GM23338 (cell line): ENCODE data around the gene CEP350. TPM values are rescaled to one million over a fixed set of nuclear protein-coding genes. Genes with fewer than 3 reads are reported as not detected.

Source experiments
- ATAC-seq: fragments of 200-7000 bp; cut with Tn5 transposase; 3 replicates; pipeline ENCODE4 v1.9.1; 2020
- DNase-seq: peaks from one replicate; pipeline ENCODE4 v3.0.0-alpha.2; 2015; ENCODE audit warnings: low spot score
- H2AFZ ChIP-seq: fragments of 200-600 bp; sonication (generic); 2 replicates; pipeline ENCODE4 v1.8.0; 2016; ENCODE audit warnings: antibody characterized with exemption, mild to moderate bottlenecking, moderate library complexity
- H3F3A ChIP-seq: fragments of 200-600 bp; sonication (generic); replicated peaks from 2 replicates; pipeline ENCODE4 v1.8.0; 2017; ENCODE audit warnings: antibody characterized with exemption, mixed run types, low read depth
- H3K27ac ChIP-seq: fragments of 200-600 bp; sonication (generic); 2 replicates; pipeline ENCODE4 v1.6.1; 2016; ENCODE audit warnings: low read depth
- H3K27me3 ChIP-seq: fragments of 200-600 bp; sonication (generic); 2 replicates; pipeline ENCODE4 v1.8.0; 2016; ENCODE audit warnings: mild to moderate bottlenecking, mixed run types, moderate library complexity; ENCODE audit not compliant: insufficient read depth
- H3K36me3 ChIP-seq: fragments of 200-600 bp; sonication (generic); 2 replicates; pipeline ENCODE4 v1.8.0; 2016; ENCODE audit warnings: mild to moderate bottlenecking; ENCODE audit not compliant: insufficient read depth
- H3K4me1 ChIP-seq: fragments of 200-600 bp; sonication (generic); 2 replicates; pipeline ENCODE4 v1.8.0; 2016; ENCODE audit warnings: mild to moderate bottlenecking, moderate library complexity; ENCODE audit not compliant: insufficient read depth
- H3K4me2 ChIP-seq: fragments of 200-600 bp; sonication (generic); 2 replicates; pipeline ENCODE4 v1.7.1; 2017; ENCODE audit warnings: mixed run types
- H3K4me3 ChIP-seq: fragments of 200-600 bp; sonication (generic); 2 replicates; pipeline ENCODE4 v1.6.1; 2016; ENCODE audit warnings: mixed run types
- H3K79me2 ChIP-seq: fragments of 200-600 bp; sonication (generic); replicated peaks from 2 replicates; pipeline ENCODE4 v1.8.0; 2017; ENCODE audit warnings: mild to moderate bottlenecking; ENCODE audit not compliant: insufficient read depth
- H3K9me2 ChIP-seq: fragments of 200-600 bp; sonication (generic); 2 replicates; pipeline ENCODE4 v1.8.0; 2017; ENCODE audit not compliant: insufficient read depth
- H4K20me1 ChIP-seq: fragments of 200-600 bp; sonication (generic); replicated peaks from 2 replicates; pipeline ENCODE4 v1.8.0; 2017; ENCODE audit warnings: mild to moderate bottlenecking; ENCODE audit not compliant: insufficient read depth
- H3K27ac Mint-ChIP-seq: 2 replicates; pipeline ENCODE4 v1.8.0; 2020; ENCODE audit warnings: inconsistent platforms, mild to moderate bottlenecking, moderate library complexity, mixed read lengths
- H3K27me3 Mint-ChIP-seq: 3 replicates; pipeline ENCODE4 v1.8.0; 2022; ENCODE audit warnings: low read depth, mild to moderate bottlenecking, moderate library complexity, mixed read lengths, inconsistent platforms; ENCODE audit not compliant: insufficient read depth, poor library complexity
- H3K36me3 Mint-ChIP-seq: 3 replicates; pipeline ENCODE4 v1.8.0; 2021; ENCODE audit warnings: low read depth, mild to moderate bottlenecking, inconsistent platforms, moderate library complexity, mixed read lengths
- H3K4me1 Mint-ChIP-seq: 3 replicates; pipeline ENCODE4 v1.8.0; 2020; ENCODE audit warnings: mild to moderate bottlenecking, inconsistent platforms, mixed read lengths
- H3K4me3 Mint-ChIP-seq: 3 replicates; pipeline ENCODE4 v1.8.0; 2021; ENCODE audit warnings: moderate library complexity, mild to moderate bottlenecking, inconsistent platforms, mixed read lengths
- H3K9me3 Mint-ChIP-seq: 3 replicates; pipeline ENCODE4 v1.8.0; 2020; ENCODE audit warnings: moderate library complexity, mild to moderate bottlenecking, inconsistent platforms, mixed read lengths
- CREB1 ChIP-seq: fragments of 250-450 bp; sonication (Bioruptor Pico); IDR thresholded peaks from 2 replicates; pipeline ENCODE4 v1.5.0; 2020; ENCODE audit warnings: low read depth, mild to moderate bottlenecking, moderate library complexity
- EZH2 ChIP-seq: fragments of 200-600 bp; sonication (generic); IDR thresholded peaks from one replicate; pipeline ENCODE4 v1.8.0; 2017; ENCODE audit warnings: antibody characterized with exemption, mild to moderate bottlenecking, low read depth; ENCODE audit not compliant: unreplicated experiment
- EZH2phosphoT487 ChIP-seq: fragments of 200-600 bp; sonication (generic); IDR thresholded peaks from one replicate; pipeline ENCODE4 v1.8.1; 2018; ENCODE audit warnings: antibody characterized with exemption; ENCODE audit not compliant: unreplicated experiment
- JUNB ChIP-seq: IDR thresholded peaks from one replicate; pipeline ENCODE4 v1.6.1; 2016; ENCODE audit warnings: antibody characterized with exemption; ENCODE audit not compliant: unreplicated experiment
- NANOG ChIP-seq: IDR thresholded peaks from 2 replicates; pipeline ENCODE4 v1.6.1; 2016; ENCODE audit warnings: antibody characterized with exemption, borderline replicate concordance
- POLR2AphosphoS5 ChIP-seq: IDR thresholded peaks from 2 replicates; pipeline ENCODE4 v1.6.1; 2016; ENCODE audit warnings: antibody characterized with exemption, low read depth
- STAT1 ChIP-seq: IDR thresholded peaks from one replicate; pipeline ENCODE4 v1.6.1; 2016; ENCODE audit warnings: antibody characterized with exemption; ENCODE audit not compliant: unreplicated experiment
- ZNF114 ChIP-seq: fragments of 250-450 bp; sonication (Bioruptor Pico); IDR thresholded peaks from 2 replicates; pipeline ENCODE4 v1.5.0; 2020; ENCODE audit warnings: mild to moderate bottlenecking, moderate library complexity
- ZNF331 ChIP-seq: fragments of 250-450 bp; sonication (Bioruptor Pico); IDR thresholded peaks from 2 replicates; pipeline ENCODE4 v1.5.0; 2020; ENCODE audit warnings: low read depth, mild to moderate bottlenecking, moderate library complexity
- polyA plus RNA-seq: library from polyadenylated mRNA; unstranded; fragments of >200 nt; fragmentation: Nextera tagmentation; extraction: Ambion mirVana; gene quantifications from 2 replicates; pipeline ENCODE4 v1.2.1, GENCODE V29; 2016
- total RNA-seq: library from RNA; depleted of rRNA; stranded (reverse); fragments of >200 nt; shearing (Covaris generic); gene quantifications from 2 replicates; pipeline ENCODE4 v1.2.3, GENCODE V29; 2014
- TF ChIP-seq, protein P1 (sequence below), 2 experiments: fragments of 200-600 bp in 1 of 2; sonication (generic) in 1 of 2; conservative IDR thresholded peaks; 2 replicates each; pipeline versions ENCODE4 v1.5.1 to v1.6.1; 2016 to 2017; ENCODE audit warnings: antibody characterized with exemption in 2 of 2, low read depth in 2 of 2, mild to moderate bottlenecking in 2 of 2, moderate library complexity in 1 of 2
- TF ChIP-seq, protein P2 (sequence below): IDR thresholded peaks from one replicate; pipeline ENCODE4 v1.6.1; 2018; ENCODE audit warnings: antibody characterized with exemption; ENCODE audit not compliant: unreplicated experiment
- TF ChIP-seq, protein P3 (sequence below): fragments of 250-450 bp; sonication (Bioruptor Pico); IDR thresholded peaks from 2 replicates; pipeline ENCODE4 v1.5.0; 2020; ENCODE audit warnings: mild to moderate bottlenecking, moderate library complexity
- TF ChIP-seq, protein P4 (sequence below): IDR thresholded peaks from 2 replicates; pipeline ENCODE4 v1.6.1; 2016; ENCODE audit warnings: antibody characterized with exemption

The CEP350 gene
- total and polyA plus RNA-seq, 2 experiments from 2014 or later = 23.4 to 36.8 TPM

DNA sequence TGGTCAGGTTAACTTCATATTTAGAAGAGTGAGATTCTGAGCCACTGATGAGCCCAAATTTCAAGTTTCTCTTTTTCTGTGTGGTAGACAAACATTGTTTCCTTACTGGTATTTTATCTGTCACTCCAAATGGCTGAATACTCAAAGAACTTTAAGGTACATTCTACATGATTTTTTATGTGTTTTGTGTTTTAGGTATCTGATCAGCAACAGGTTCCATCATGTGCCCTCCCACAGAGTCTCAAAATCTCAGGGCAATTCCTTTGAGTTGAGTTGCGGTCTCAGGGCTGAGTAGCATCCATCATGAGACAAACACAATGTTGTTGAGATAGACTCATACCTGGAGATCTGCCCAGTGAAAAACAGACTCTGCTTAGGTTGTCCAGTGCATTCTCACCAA, 14.7 kb upstream of the CEP350 start:
- TF ChIP-seq NANOG = no peak
- no peak for TF ChIP-seq ZNF114 (CRISPR knock-in tag)
- TF ChIP-seq, protein P1, sequence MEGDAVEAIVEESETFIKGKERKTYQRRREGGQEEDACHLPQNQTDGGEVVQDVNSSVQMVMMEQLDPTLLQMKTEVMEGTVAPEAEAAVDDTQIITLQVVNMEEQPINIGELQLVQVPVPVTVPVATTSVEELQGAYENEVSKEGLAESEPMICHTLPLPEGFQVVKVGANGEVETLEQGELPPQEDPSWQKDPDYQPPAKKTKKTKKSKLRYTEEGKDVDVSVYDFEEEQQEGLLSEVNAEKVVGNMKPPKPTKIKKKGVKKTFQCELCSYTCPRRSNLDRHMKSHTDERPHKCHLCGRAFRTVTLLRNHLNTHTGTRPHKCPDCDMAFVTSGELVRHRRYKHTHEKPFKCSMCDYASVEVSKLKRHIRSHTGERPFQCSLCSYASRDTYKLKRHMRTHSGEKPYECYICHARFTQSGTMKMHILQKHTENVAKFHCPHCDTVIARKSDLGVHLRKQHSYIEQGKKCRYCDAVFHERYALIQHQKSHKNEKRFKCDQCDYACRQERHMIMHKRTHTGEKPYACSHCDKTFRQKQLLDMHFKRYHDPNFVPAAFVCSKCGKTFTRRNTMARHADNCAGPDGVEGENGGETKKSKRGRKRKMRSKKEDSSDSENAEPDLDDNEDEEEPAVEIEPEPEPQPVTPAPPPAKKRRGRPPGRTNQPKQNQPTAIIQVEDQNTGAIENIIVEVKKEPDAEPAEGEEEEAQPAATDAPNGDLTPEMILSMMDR (conservative IDR thresholded peaks at IDR 0.05; ENCODE audit: low read depth in 2 of 2) = no peak
- TF ChIP-seq POLR2AphosphoS5 = no peak
- TF ChIP-seq, protein P2, sequence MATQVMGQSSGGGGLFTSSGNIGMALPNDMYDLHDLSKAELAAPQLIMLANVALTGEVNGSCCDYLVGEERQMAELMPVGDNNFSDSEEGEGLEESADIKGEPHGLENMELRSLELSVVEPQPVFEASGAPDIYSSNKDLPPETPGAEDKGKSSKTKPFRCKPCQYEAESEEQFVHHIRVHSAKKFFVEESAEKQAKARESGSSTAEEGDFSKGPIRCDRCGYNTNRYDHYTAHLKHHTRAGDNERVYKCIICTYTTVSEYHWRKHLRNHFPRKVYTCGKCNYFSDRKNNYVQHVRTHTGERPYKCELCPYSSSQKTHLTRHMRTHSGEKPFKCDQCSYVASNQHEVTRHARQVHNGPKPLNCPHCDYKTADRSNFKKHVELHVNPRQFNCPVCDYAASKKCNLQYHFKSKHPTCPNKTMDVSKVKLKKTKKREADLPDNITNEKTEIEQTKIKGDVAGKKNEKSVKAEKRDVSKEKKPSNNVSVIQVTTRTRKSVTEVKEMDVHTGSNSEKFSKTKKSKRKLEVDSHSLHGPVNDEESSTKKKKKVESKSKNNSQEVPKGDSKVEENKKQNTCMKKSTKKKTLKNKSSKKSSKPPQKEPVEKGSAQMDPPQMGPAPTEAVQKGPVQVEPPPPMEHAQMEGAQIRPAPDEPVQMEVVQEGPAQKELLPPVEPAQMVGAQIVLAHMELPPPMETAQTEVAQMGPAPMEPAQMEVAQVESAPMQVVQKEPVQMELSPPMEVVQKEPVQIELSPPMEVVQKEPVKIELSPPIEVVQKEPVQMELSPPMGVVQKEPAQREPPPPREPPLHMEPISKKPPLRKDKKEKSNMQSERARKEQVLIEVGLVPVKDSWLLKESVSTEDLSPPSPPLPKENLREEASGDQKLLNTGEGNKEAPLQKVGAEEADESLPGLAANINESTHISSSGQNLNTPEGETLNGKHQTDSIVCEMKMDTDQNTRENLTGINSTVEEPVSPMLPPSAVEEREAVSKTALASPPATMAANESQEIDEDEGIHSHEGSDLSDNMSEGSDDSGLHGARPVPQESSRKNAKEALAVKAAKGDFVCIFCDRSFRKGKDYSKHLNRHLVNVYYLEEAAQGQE = no peak
- TF ChIP-seq, protein P3, sequence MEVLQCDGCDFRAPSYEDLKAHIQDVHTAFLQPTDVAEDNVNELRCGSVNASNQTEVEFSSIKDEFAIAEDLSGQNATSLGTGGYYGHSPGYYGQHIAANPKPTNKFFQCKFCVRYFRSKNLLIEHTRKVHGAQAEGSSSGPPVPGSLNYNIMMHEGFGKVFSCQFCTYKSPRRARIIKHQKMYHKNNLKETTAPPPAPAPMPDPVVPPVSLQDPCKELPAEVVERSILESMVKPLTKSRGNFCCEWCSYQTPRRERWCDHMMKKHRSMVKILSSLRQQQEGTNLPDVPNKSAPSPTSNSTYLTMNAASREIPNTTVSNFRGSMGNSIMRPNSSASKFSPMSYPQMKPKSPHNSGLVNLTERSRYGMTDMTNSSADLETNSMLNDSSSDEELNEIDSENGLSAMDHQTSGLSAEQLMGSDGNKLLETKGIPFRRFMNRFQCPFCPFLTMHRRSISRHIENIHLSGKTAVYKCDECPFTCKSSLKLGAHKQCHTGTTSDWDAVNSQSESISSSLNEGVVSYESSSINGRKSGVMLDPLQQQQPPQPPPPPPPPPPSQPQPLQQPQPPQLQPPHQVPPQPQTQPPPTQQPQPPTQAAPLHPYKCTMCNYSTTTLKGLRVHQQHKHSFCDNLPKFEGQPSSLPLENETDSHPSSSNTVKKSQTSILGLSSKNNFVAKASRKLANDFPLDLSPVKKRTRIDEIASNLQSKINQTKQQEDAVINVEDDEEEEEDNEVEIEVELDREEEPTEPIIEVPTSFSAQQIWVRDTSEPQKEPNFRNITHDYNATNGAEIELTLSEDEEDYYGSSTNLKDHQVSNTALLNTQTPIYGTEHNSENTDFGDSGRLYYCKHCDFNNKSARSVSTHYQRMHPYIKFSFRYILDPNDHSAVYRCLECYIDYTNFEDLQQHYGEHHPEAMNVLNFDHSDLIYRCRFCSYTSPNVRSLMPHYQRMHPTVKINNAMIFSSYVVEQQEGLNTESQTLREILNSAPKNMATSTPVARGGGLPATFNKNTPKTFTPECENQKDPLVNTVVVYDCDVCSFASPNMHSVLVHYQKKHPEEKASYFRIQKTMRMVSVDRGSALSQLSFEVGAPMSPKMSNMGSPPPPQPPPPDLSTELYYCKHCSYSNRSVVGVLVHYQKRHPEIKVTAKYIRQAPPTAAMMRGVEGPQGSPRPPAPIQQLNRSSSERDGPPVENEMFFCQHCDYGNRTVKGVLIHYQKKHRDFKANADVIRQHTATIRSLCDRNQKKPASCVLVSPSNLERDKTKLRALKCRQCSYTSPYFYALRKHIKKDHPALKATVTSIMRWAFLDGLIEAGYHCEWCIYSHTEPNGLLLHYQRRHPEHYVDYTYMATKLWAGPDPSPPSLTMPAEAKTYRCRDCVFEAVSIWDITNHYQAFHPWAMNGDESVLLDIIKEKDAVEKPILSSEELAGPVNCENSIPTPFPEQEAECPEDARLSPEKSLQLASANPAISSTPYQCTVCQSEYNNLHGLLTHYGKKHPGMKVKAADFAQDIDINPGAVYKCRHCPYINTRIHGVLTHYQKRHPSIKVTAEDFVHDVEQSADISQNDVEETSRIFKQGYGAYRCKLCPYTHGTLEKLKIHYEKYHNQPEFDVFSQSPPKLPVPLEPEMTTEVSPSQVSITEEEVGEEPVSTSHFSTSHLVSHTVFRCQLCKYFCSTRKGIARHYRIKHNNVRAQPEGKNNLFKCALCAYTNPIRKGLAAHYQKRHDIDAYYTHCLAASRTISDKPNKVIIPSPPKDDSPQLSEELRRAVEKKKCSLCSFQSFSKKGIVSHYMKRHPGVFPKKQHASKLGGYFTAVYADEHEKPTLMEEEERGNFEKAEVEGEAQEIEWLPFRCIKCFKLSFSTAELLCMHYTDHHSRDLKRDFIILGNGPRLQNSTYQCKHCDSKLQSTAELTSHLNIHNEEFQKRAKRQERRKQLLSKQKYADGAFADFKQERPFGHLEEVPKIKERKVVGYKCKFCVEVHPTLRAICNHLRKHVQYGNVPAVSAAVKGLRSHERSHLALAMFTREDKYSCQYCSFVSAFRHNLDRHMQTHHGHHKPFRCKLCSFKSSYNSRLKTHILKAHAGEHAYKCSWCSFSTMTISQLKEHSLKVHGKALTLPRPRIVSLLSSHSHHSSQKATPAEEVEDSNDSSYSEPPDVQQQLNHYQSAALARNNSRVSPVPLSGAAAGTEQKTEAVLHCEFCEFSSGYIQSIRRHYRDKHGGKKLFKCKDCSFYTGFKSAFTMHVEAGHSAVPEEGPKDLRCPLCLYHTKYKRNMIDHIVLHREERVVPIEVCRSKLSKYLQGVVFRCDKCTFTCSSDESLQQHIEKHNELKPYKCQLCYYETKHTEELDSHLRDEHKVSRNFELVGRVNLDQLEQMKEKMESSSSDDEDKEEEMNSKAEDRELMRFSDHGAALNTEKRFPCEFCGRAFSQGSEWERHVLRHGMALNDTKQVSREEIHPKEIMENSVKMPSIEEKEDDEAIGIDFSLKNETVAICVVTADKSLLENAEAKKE = no peak
- no peak for TF ChIP-seq JUNB
- TF ChIP-seq, protein P4, sequence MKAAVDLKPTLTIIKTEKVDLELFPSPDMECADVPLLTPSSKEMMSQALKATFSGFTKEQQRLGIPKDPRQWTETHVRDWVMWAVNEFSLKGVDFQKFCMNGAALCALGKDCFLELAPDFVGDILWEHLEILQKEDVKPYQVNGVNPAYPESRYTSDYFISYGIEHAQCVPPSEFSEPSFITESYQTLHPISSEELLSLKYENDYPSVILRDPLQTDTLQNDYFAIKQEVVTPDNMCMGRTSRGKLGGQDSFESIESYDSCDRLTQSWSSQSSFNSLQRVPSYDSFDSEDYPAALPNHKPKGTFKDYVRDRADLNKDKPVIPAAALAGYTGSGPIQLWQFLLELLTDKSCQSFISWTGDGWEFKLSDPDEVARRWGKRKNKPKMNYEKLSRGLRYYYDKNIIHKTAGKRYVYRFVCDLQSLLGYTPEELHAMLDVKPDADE = no peak
- TF ChIP-seq ZNF331 (CRISPR knock-in tag) = no peak
- no peak for TF ChIP-seq CREB1 (CRISPR knock-in tag)
- no peak for TF ChIP-seq EZH2phosphoT487
- TF ChIP-seq EZH2 = no peak
- no peak for TF ChIP-seq STAT1
- Mint-ChIP-seq H3K27ac (no peak overlapping the region), H3K9me3 (no peaks in the 10 kb centered on the region), H3K4me3 (no peak overlapping the region), H3K27me3 (no peaks in the 10 kb centered on the region), H3K36me3 (no peaks in the 10 kb centered on the region), H3K4me1 (no peaks in the 10 kb centered on the region)
- H2AFZ ChIP-seq = peak overlapping the region; percentile 44; the same call in 1 of the 2 replicates
- H3K4me2 ChIP-seq = no peak overlapping the region
- H3F3A ChIP-seq = no peaks in the 10 kb centered on the region
- H3K79me2 ChIP-seq = no peaks in the 10 kb centered on the region
- ATAC-seq = no peak
- H3K36me3 ChIP-seq = no peaks in the 10 kb centered on the region; the same call in 1 of the 2 replicates
- H3K4me1 ChIP-seq = no peaks in the 10 kb centered on the region
- no peak overlapping the region for H3K4me3 ChIP-seq
- no peaks in the 10 kb centered on the region for H4K20me1 ChIP-seq
- DNase-seq = no peak
- H3K27ac ChIP-seq = no peak overlapping the region
- no peaks in the 10 kb centered on the region for H3K27me3 ChIP-seq
- no peaks in the 10 kb centered on the region for H3K9me2 ChIP-seq
